ENCODE data around the gene LRRC8D. TPM values are rescaled to one million over a fixed set of nuclear protein-coding genes. Genes with fewer than 3 reads are reported as not detected.

Gene LRRC8D
- total RNA-seq, 2 donors from 2014 or later = 23.8 to 33.8 TPM

DNA sequence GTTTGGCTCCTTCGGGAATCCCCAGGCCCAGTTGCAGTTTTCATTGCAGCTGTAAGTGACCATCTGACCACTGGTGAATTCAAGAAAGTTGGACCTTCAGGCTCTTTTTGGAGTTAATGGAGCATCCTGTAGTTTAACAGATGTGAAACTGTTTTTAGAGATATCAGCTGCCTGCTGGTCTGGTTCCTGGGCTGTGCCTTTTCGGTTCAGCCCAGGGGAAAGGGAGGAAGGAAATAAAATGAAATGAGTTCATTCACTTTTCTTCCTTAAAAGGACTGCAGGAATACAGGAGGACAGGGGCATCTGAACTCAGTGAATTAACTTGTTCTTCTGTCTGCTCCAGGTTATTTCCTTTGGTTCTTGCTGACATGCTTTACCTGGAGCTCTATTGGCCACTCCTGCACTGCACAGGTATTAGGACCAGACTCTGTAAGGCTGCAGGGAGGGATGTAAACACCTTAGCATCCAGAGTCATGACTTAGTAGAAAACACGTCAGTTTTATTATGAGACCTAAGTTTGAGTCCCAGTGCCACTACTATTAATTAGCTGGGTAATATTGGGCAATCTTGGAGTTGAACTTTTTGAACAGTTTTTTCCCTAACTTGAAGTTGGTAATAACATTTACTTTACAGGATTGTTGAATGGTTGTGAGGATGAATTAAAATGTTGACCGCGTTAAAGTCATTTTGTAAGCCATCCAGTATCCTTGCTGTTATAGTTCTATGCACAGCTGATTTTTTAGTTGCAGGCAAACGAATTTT is 83.6 kb downstream of the LRRC8D start:
- H3K36me3 Mint-ChIP-seq (ENCODE audit: low read depth) = no peaks in the 10 kb centered on the region
- H3K4me1 Mint-ChIP-seq = peaks cover 43% of the 10 kb centered on the region
- H3K9me3 Mint-ChIP-seq = no peaks in the 10 kb centered on the region
- DNase-seq = no peak
- no peaks in the 10 kb centered on the region for H3K27me3 Mint-ChIP-seq (ENCODE audit: insufficient read depth)
- H3K4me1 ChIP-seq (ENCODE audit: control insufficient read depth, insufficient read depth, low read length) = peaks cover 9% of the 10 kb centered on the region
- TF ChIP-seq, protein P1, sequence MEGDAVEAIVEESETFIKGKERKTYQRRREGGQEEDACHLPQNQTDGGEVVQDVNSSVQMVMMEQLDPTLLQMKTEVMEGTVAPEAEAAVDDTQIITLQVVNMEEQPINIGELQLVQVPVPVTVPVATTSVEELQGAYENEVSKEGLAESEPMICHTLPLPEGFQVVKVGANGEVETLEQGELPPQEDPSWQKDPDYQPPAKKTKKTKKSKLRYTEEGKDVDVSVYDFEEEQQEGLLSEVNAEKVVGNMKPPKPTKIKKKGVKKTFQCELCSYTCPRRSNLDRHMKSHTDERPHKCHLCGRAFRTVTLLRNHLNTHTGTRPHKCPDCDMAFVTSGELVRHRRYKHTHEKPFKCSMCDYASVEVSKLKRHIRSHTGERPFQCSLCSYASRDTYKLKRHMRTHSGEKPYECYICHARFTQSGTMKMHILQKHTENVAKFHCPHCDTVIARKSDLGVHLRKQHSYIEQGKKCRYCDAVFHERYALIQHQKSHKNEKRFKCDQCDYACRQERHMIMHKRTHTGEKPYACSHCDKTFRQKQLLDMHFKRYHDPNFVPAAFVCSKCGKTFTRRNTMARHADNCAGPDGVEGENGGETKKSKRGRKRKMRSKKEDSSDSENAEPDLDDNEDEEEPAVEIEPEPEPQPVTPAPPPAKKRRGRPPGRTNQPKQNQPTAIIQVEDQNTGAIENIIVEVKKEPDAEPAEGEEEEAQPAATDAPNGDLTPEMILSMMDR (conservative IDR thresholded peaks at IDR 0.05) = no peak
- H3K36me3 ChIP-seq (ENCODE audit: control insufficient read depth, insufficient read depth, low read length) = no peaks in the 10 kb centered on the region
- peak overlapping the region; percentile 58 for H3K27ac Mint-ChIP-seq
- H3K4me3 ChIP-seq (ENCODE audit: low read length) = no peak overlapping the region
- H3K9ac ChIP-seq (ENCODE audit: extremely low read depth, low read length, poor library complexity, severe bottlenecking) = no peak overlapping the region
- H3K27ac ChIP-seq (ENCODE audit: low read depth, low read length) = no peak overlapping the region
- WGBS, 2 experiments (ENCODE audit: insufficient coverage in 1 of 2, insufficient read length in 1 of 2) = 92 to 100% methylated on average over 4 to 6 of the region's 6 CpGs
- no peak overlapping the region for H3K4me3 Mint-ChIP-seq
- no peaks in the 10 kb centered on the region for H3K9me3 ChIP-seq (ENCODE audit: control insufficient read depth, low read length)
- H3K27me3 ChIP-seq (ENCODE audit: control insufficient read depth, insufficient read depth, low read length, poor library complexity, severe bottlenecking) = no peaks in the 10 kb centered on the region

DNA sequence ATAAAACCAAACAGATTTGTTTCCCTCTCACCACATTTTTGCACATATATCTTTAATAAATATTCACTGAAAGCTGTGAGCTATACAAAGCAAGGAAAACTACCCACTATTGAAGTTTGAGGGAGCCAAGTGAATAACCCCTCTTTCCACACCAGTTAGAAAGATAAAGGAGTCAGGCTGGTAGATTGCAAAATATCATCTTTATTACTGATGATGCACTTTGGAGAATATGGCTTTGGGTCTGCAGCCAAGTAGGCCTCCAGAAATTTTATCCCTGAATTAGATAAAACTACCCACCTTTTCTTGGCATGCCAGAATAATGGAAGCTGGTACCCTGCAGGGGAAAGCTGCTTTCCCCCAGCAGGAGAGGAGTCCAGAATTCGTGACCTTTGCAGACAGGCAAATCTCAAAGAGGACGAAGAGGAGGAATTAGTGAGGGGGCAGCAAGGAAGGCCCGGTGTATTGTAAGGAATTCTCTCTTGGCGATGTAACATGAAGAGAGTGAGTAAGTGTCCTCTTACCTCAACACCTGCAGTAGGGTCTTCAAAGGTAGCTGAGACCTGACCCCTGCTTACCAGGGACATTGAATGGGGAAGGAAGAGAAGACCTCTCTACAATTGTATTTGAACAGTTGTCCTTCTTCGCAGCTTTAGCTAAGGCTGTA is 84.7 kb downstream of the LRRC8D start:
- no peaks in the 10 kb centered on the region for H3K36me3 ChIP-seq (ENCODE audit: control insufficient read depth, insufficient read depth, low read length)
- H3K4me1 ChIP-seq (ENCODE audit: control insufficient read depth, insufficient read depth, low read length) = peaks cover 9% of the 10 kb centered on the region
- no peaks in the 10 kb centered on the region for H3K9me3 ChIP-seq (ENCODE audit: control insufficient read depth, low read length)
- 63 to 80% methylated on average over 2 to 5 of the region's 5 CpGs for WGBS, 2 experiments (ENCODE audit: insufficient coverage in 1 of 2, insufficient read length in 1 of 2)
- no peak overlapping the region for H3K9ac ChIP-seq (ENCODE audit: extremely low read depth, low read length, poor library complexity, severe bottlenecking)
- no peak for DNase-seq
- H3K27me3 ChIP-seq (ENCODE audit: control insufficient read depth, insufficient read depth, low read length, poor library complexity, severe bottlenecking) = no peaks in the 10 kb centered on the region
- H3K9me3 Mint-ChIP-seq = no peaks in the 10 kb centered on the region
- no peaks in the 10 kb centered on the region for H3K27me3 Mint-ChIP-seq (ENCODE audit: insufficient read depth)
- TF ChIP-seq, protein P1 (conservative IDR thresholded peaks at IDR 0.05) = no peak
- H3K4me3 ChIP-seq (ENCODE audit: low read length) = no peak overlapping the region
- H3K4me3 Mint-ChIP-seq = no peak overlapping the region
- no peaks in the 10 kb centered on the region for H3K36me3 Mint-ChIP-seq (ENCODE audit: low read depth)
- H3K27ac Mint-ChIP-seq = peak overlapping the region; percentile 95
- H3K27ac ChIP-seq (ENCODE audit: low read depth, low read length) = no peak overlapping the region
- peaks cover 49% of the 10 kb centered on the region for H3K4me1 Mint-ChIP-seq

DNA sequence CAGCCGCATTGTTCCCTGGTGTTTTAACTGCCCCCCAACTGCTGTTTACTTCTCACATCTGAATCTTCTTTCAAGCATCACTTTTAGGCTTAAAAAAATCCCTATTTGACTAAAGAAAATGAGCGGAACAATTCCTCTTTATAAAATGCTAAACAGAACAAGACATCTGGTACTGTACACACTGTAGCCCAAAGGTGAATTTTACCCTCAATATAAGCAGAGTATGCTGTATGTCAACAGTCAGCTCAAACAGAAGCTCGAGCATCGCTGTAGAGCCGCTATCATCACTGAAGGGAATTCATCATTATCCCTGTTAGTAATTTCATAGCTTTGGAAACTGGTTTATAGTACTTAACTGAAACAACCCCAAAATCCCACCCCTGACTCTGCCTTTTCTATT is 85.3 kb downstream of the LRRC8D start:
- Mint-ChIP-seq H3K4me3 (no peak overlapping the region), H3K27ac (peak overlapping the region; percentile 95), H3K9me3 (no peaks in the 10 kb centered on the region), H3K27me3 (ENCODE audit: insufficient read depth) (no peaks in the 10 kb centered on the region), H3K36me3 (ENCODE audit: low read depth) (no peaks in the 10 kb centered on the region), H3K4me1 (peaks cover 50% of the 10 kb centered on the region)
- TF ChIP-seq, protein P1 (conservative IDR thresholded peaks at IDR 0.05) = no peak
- Histone ChIP-seq H3K9ac (ENCODE audit: extremely low read depth, low read length, poor library complexity, severe bottlenecking) (no peak overlapping the region), H3K27ac (ENCODE audit: low read depth, low read length) (no peak overlapping the region), H3K4me3 (ENCODE audit: low read length) (no peak overlapping the region), H3K4me1 (ENCODE audit: control insufficient read depth, insufficient read depth, low read length) (peaks cover 8% of the 10 kb centered on the region), H3K27me3 (ENCODE audit: control insufficient read depth, insufficient read depth, low read length, poor library complexity, severe bottlenecking) (no peaks in the 10 kb centered on the region), H3K9me3 (ENCODE audit: control insufficient read depth, low read length) (no peaks in the 10 kb centered on the region), H3K36me3 (ENCODE audit: control insufficient read depth, insufficient read depth, low read length) (no peaks in the 10 kb centered on the region)
- no peak for DNase-seq
- WGBS, 2 experiments (ENCODE audit: insufficient coverage in 1 of 2, insufficient read length in 1 of 2) = 70 to 89% methylated on average over 3 to 5 of the region's 5 CpGs
